ENCODE results near the gene HS3ST4. TPM values are rescaled to one million over a fixed set of nuclear protein-coding genes. Genes with fewer than 3 reads are reported as not detected.
"Not testable (repeated sequence)": the region's sequence is repeated elsewhere in the genome, so short reads cannot be mapped to it uniquely, and the experiment has no call there.

Gene HS3ST4
- total RNA-seq, 1 donor: not detected

- DNase-seq (ENCODE audit: low read depth): no peak
- no peak overlapping the region for H3K4me3 ChIP-seq (ENCODE audit: low read depth, low read length)
- no peak for TF ChIP-seq CTCF (IDR thresholded peaks at IDR 0.05; ENCODE audit: insufficient read depth, low read depth, low read length)
Observed at GRCh38 chr16:25748092-25748654, 56.4 kb downstream of the HS3ST4 start.

GRCh38 chr16:25750488-25751216 lies 58.9 kb downstream of the HS3ST4 start:
- no peak for TF ChIP-seq CTCF (IDR thresholded peaks at IDR 0.05; ENCODE audit: insufficient read depth, low read depth, low read length)
- H3K4me3 ChIP-seq (ENCODE audit: low read depth, low read length): no peak overlapping the region
- DNase-seq (ENCODE audit: low read depth): no peak

GRCh38 chr16:25751230-25751835 lies 59.6 kb downstream of the HS3ST4 start:
- H3K4me3 ChIP-seq (ENCODE audit: low read depth, low read length): no peak overlapping the region
- no peak for DNase-seq (ENCODE audit: low read depth)
- TF ChIP-seq CTCF (IDR thresholded peaks at IDR 0.05; ENCODE audit: insufficient read depth, low read depth, low read length): no peak

GRCh38 chr16:25764466-25764865 lies 72.7 kb downstream of the HS3ST4 start:
- DNase-seq (ENCODE audit: low read depth): no peak
- no peak for TF ChIP-seq CTCF (IDR thresholded peaks at IDR 0.05; ENCODE audit: insufficient read depth, low read depth, low read length)
- H3K4me3 ChIP-seq (ENCODE audit: low read depth, low read length): no peak overlapping the region

- no peak for DNase-seq (ENCODE audit: low read depth)
- no peak for TF ChIP-seq CTCF (IDR thresholded peaks at IDR 0.05; ENCODE audit: insufficient read depth, low read depth, low read length)
- H3K4me3 ChIP-seq (ENCODE audit: low read depth, low read length): no peak overlapping the region
Observed at GRCh38 chr16:25771216-25771615, 79.5 kb downstream of the HS3ST4 start.

GRCh38 chr16:25771812-25772568 lies 80.2 kb downstream of the HS3ST4 start:
- no peak for TF ChIP-seq CTCF (IDR thresholded peaks at IDR 0.05; ENCODE audit: insufficient read depth, low read depth, low read length)
- DNase-seq (ENCODE audit: low read depth): no peak

GRCh38 chr16:25776214-25776613 lies 84.5 kb downstream of the HS3ST4 start:
- DNase-seq (ENCODE audit: low read depth); H3K4me3 ChIP-seq (ENCODE audit: low read depth, low read length): not testable (repeated sequence)

More at GRCh38 chr16:25771812-25772568, 80.2 kb downstream of the HS3ST4 start:
- no peak overlapping the region for H3K4me3 ChIP-seq (ENCODE audit: low read depth, low read length)

All from fibroblast of villous mesenchyme (primary cell).